ENCODE data around the gene VANGL1.

DNA sequence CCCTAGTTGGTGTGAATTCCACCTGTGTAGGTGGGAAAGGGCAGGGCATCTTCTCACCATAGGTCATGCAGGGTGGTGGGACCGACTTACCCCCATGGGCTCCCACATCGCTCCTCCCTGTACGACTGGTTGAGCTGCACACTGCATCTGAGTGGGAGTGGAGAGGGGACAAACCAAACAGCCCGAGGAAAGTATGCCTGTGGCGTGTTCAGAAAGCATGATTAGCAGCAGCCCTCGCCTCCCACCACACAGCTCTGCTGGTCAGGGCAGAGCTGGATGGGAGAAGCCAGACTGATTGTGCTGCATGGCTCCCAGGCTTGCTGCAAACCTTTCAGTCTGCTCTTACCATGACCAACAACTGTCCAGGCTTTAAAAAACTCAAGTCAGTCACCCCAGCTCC is 24.4 kb downstream of the VANGL1 start:
- TF ChIP-seq, protein P1, sequence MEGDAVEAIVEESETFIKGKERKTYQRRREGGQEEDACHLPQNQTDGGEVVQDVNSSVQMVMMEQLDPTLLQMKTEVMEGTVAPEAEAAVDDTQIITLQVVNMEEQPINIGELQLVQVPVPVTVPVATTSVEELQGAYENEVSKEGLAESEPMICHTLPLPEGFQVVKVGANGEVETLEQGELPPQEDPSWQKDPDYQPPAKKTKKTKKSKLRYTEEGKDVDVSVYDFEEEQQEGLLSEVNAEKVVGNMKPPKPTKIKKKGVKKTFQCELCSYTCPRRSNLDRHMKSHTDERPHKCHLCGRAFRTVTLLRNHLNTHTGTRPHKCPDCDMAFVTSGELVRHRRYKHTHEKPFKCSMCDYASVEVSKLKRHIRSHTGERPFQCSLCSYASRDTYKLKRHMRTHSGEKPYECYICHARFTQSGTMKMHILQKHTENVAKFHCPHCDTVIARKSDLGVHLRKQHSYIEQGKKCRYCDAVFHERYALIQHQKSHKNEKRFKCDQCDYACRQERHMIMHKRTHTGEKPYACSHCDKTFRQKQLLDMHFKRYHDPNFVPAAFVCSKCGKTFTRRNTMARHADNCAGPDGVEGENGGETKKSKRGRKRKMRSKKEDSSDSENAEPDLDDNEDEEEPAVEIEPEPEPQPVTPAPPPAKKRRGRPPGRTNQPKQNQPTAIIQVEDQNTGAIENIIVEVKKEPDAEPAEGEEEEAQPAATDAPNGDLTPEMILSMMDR (IDR thresholded peaks at IDR 0.05; ENCODE audit: low read length): no peak
- no peak for TF ChIP-seq EZH2 (IDR thresholded peaks at IDR 0.05; ENCODE audit: borderline replicate concordance, low read length)
